Spleen (tissue), 11 donors: Measurements from ENCODE around the gene BRAF. TPM values are rescaled to one million over a fixed set of nuclear protein-coding genes. Genes with fewer than 3 reads are reported as not detected.

ENCODE experiments used
- DNase-seq: peaks from one replicate; pipeline ENCODE4 v3.0.0-alpha.2; 2020
- H3K27ac ChIP-seq, 8 donors: fragments of 200-600 bp; sonication (generic) in 7 of 8; 1 replicate in 4 of 8; 2 replicates in 4 of 8; pipeline versions ENCODE4 v1.5.0 to v1.8.0; 2016 to 2021; ENCODE audit warnings: inconsistent platforms in 4 of 8, mild to moderate bottlenecking in 4 of 8, moderate library complexity in 1 of 8
- H3K27me3 ChIP-seq, 7 donors: fragments of 200-600 bp; sonication (generic) in 6 of 7; replicated peaks in 1 of 7; 1 replicate in 4 of 7; 2 replicates in 3 of 7; pipeline versions ENCODE4 v1.5.0 to v1.8.0; 2016 to 2021; ENCODE audit warnings: inconsistent platforms in 3 of 7, mild to moderate bottlenecking in 1 of 7
- H3K36me3 ChIP-seq, 6 donors: fragments of 200-600 bp; sonication (generic) in 5 of 6; 1 replicate in 4 of 6; 2 replicates in 2 of 6; pipeline versions ENCODE4 v1.5.0 to v1.8.0; 2016 to 2021; ENCODE audit warnings: inconsistent platforms in 2 of 6
- H3K4me1 ChIP-seq, 6 donors: fragments of 200-600 bp; sonication (generic) in 5 of 6; 1 replicate in 3 of 6; 2 replicates in 3 of 6; pipeline versions ENCODE4 v1.5.0 to v1.8.0; 2016 to 2021; ENCODE audit warnings: inconsistent platforms in 3 of 6
- H3K4me3 ChIP-seq, 8 donors: fragments of 200-600 bp; sonication (generic) in 7 of 8; 1 replicate in 4 of 8; 2 replicates in 4 of 8; pipeline versions ENCODE4 v1.5.0 to v1.8.0; 2016 to 2021; ENCODE audit warnings: inconsistent platforms in 4 of 8, mild to moderate bottlenecking in 4 of 8, moderate library complexity in 2 of 8
- H3K9me3 ChIP-seq, 8 donors: fragments of 200-600 bp; sonication (generic) in 7 of 8; 1 replicate in 4 of 8; 2 replicates in 4 of 8; pipeline versions ENCODE4 v1.5.0 to v1.8.0; 2016 to 2021; ENCODE audit warnings: inconsistent platforms in 4 of 8
- CTCF ChIP-seq, 11 experiments: fragments of 200-600 bp in 7 of 11; fragments of 450-650 bp in 4 of 11; sonication (generic) in 4 of 11; IDR thresholded peaks in 8 of 11; conservative IDR thresholded peaks in 3 of 11; 1 replicate in 7 of 11; 2 replicates in 4 of 11; pipeline versions ENCODE4 v1.4.0 to v1.8.0; 2016 to 2021; ENCODE audit warnings: antibody characterized with exemption in 11 of 11, inconsistent platforms in 4 of 11, mild to moderate bottlenecking in 1 of 11
- POLR2A ChIP-seq, 3 donors: fragments of 450-650 bp; IDR thresholded peaks; one replicate each; pipeline ENCODE4 v1.5.1; 2017; ENCODE audit warnings: antibody characterized with exemption in 3 of 3, mild to moderate bottlenecking in 1 of 3
- POLR2AphosphoS5 ChIP-seq, 3 donors: sonication (generic); formaldehyde crosslinking; IDR thresholded peaks; one replicate each; pipeline ENCODE4 v1.5.1; 2017; ENCODE audit warnings: antibody characterized with exemption in 3 of 3
- WGBS, 5 donors: extraction: QIAGEN DNeasy Blood & Tissue Kit in 3 of 5; methylation state at CpG; one replicate each; pipeline versions ENCODE4 v1.1.5 to v1.1.7; 2013 to 2018; 5-methylcytosine and 5-hydroxymethylcytosine counted together
- intact Hi-C: fragments of 100-400 bp; cut with DNase I; formaldehyde crosslinking; loops from one replicate; pipeline ENCODE4 v1.15.0; 2023; ENCODE audit warnings: low total_unique reads
- polyA plus RNA-seq, 3 donors: library from polyadenylated mRNA; stranded (reverse); fragments of 200-250 nt; gene quantifications; one replicate each; pipeline ENCODE4 v1.2.1, GENCODE V29; 2013
- total RNA-seq, 7 donors: library from RNA; depleted of rRNA in 3 of 7; stranded (reverse); fragments of >200 nt in 3 of 7; fragmentation: NEBNext Ultra II Directional in 4 of 7; extraction: Animal tissue kit (Norgen Biotek cat#: 25700) in 4 of 7; gene quantifications; one replicate each; pipeline versions ENCODE4 v1.1.0 to v1.2.1, GENCODE V29; 2016 to 2021
- donor health status: healthy with polysubstance abuse.
- donor health status: DM: no; HTN: no; CAD: no; lungs with moderate emphysema.
- donor health status: DM: no; HTN: no; CAD: no.
- donor health status: Bipolar disorder and iron deficiency.
- donor health status: healthy.
- donor health status: DM: no; HTN: no; CAD: no.
- donor health status: DM: yes; HTN: yes; CAD: no.

The BRAF gene
- total and polyA plus RNA-seq, 10 donors = 4.3 to 82.7 (median 49.3) TPM

- Histone ChIP-seq H3K4me3 (no peak overlapping the region), H3K27me3 (no peaks in the 10 kb centered on the region)
Observed at GRCh38 chr7:140902303-140902953, 22.3 kb downstream of the BRAF start.

GRCh38 chr7:140901941-140902302 is 22.8 kb downstream of the BRAF start:
- TF ChIP-seq CTCF (IDR thresholded peaks at IDR 0.05 in 8 of 11, conservative IDR thresholded peaks at IDR 0.05 in 3 of 11) (no peak), POLR2A (IDR thresholded peaks at IDR 0.05) (no peak), POLR2AphosphoS5 (IDR thresholded peaks at IDR 0.05) (no peak)
- Histone ChIP-seq H3K27me3 (no peaks in the 10 kb centered on the region), H3K9me3 (peaks cover 0 to 10% (median 0%) of the 10 kb centered on the region in 8 donors), H3K27ac (no peak overlapping the region), H3K4me1 (peaks cover 0 to 51% (median 13%) of the 10 kb centered on the region in 6 donors), H3K4me3 (no peak overlapping the region), H3K36me3 (peaks cover 0 to 5% (median 0%) of the 10 kb centered on the region in 6 donors)
- 66 to 90% (median 81%) methylated on average over 4 of the region's 4 CpGs for WGBS, 5 donors
- intact Hi-C loops = no loop called here
- no peak for DNase-seq

More at GRCh38 chr7:140902303-140902953, 22.3 kb downstream of the BRAF start:
- intact Hi-C loops = no loop called here
- no peak overlapping the region for H3K27ac ChIP-seq
- H3K9me3 ChIP-seq = peaks cover 0 to 10% (median 0%) of the 10 kb centered on the region in 8 donors
- 70 to 84% (median 76%) methylated on average over 2 of the region's 2 CpGs for WGBS, 5 donors
- no peak for DNase-seq
- H3K36me3 ChIP-seq = peaks cover 0 to 5% (median 0%) of the 10 kb centered on the region in 6 donors
- peaks cover 0 to 51% (median 13%) of the 10 kb centered on the region in 6 donors for H3K4me1 ChIP-seq
- TF ChIP-seq POLR2A (IDR thresholded peaks at IDR 0.05) = no peak
- no peak for TF ChIP-seq CTCF (IDR thresholded peaks at IDR 0.05 in 8 of 11, conservative IDR thresholded peaks at IDR 0.05 in 3 of 11)
- TF ChIP-seq POLR2AphosphoS5 (IDR thresholded peaks at IDR 0.05) = no peak

- Histone ChIP-seq H3K27ac (no peak overlapping the region), H3K9me3 (peaks cover 0 to 10% (median 0%) of the 10 kb centered on the region in 8 donors), H3K36me3 (peaks cover 0 to 5% (median 0%) of the 10 kb centered on the region in 6 donors), H3K4me1 (peaks cover 0 to 65% (median 13%) of the 10 kb centered on the region in 6 donors), H3K4me3 (no peak overlapping the region), H3K27me3 (no peaks in the 10 kb centered on the region)
- no peak for DNase-seq
- WGBS, 5 donors = 65 to 92% (median 77%) methylated on average over 1 of the region's 1 CpG
- TF ChIP-seq CTCF (IDR thresholded peaks at IDR 0.05 in 8 of 11, conservative IDR thresholded peaks at IDR 0.05 in 3 of 11) = no peak
- TF ChIP-seq POLR2A (IDR thresholded peaks at IDR 0.05) = no peak
- no peak for TF ChIP-seq POLR2AphosphoS5 (IDR thresholded peaks at IDR 0.05)
- intact Hi-C loops = no loop called here
Observed at GRCh38 chr7:140899883-140900282, 24.8 kb downstream of the BRAF start.

- no peak overlapping the region for H3K4me3 ChIP-seq
- 80 to 90% (median 86%) methylated on average over 3 of the region's 3 CpGs for WGBS, 5 donors
- H3K9me3 ChIP-seq = peaks cover 0 to 10% (median 0%) of the 10 kb centered on the region in 8 donors
- DNase-seq = no peak
- H3K36me3 ChIP-seq = peaks cover 0 to 5% (median 0%) of the 10 kb centered on the region in 6 donors
- peaks cover 0 to 65% (median 14%) of the 10 kb centered on the region in 6 donors for H3K4me1 ChIP-seq
- intact Hi-C loops = no loop called here
- no peak for TF ChIP-seq POLR2AphosphoS5 (IDR thresholded peaks at IDR 0.05)
- no peak for TF ChIP-seq POLR2A (IDR thresholded peaks at IDR 0.05)
- no peak for TF ChIP-seq CTCF (IDR thresholded peaks at IDR 0.05 in 8 of 11, conservative IDR thresholded peaks at IDR 0.05 in 3 of 11)
- no peaks in the 10 kb centered on the region for H3K27me3 ChIP-seq
- H3K27ac ChIP-seq = no peak overlapping the region
Observed at GRCh38 chr7:140898786-140899536, 25.8 kb downstream of the BRAF start.
